ENCODE results near the gene GSC2. TPM values are rescaled to one million over a fixed set of nuclear protein-coding genes. Genes with fewer than 3 reads are reported as not detected.

Gene GSC2
- total RNA-seq, 2 experiments from 2014 or later = not detected

- POLR2A ChIA-PET = no interaction called here
- DNase-seq (no peak), ATAC-seq (no peak)
- Mint-ChIP-seq H3K27me3 (no peaks in the 10 kb centered on the region), H3K9me3 (no peaks in the 10 kb centered on the region), H3K4me3 (no peak overlapping the region), H3K27ac (no peak overlapping the region), H3K36me3 (ENCODE audit: low read depth) (peaks cover 31% of the 10 kb centered on the region), H3K4me1 (ENCODE audit: low read depth) (peaks cover 4% of the 10 kb centered on the region)
- intact Hi-C loops (cut with micrococcal nuclease) = no loop called here
- no peak for TF ChIP-seq CTCF (IDR thresholded peaks at IDR 0.05)
- CTCF ChIA-PET = no interaction called here
Measured at GRCh38 chr22:19137384-19138216, 12.5 kb downstream of the GSC2 start.

- Mint-ChIP-seq H3K36me3 (ENCODE audit: low read depth) (peaks cover 30% of the 10 kb centered on the region), H3K27me3 (no peaks in the 10 kb centered on the region), H3K9me3 (no peaks in the 10 kb centered on the region), H3K4me1 (ENCODE audit: low read depth) (peaks cover 3% of the 10 kb centered on the region), H3K27ac (no peak overlapping the region), H3K4me3 (no peak overlapping the region)
- DNase-seq (no peak), ATAC-seq (no peak)
- POLR2A ChIA-PET = no interaction called here
- no peak for TF ChIP-seq CTCF (IDR thresholded peaks at IDR 0.05)
- intact Hi-C loops (cut with micrococcal nuclease) = no loop called here
- CTCF ChIA-PET = interaction anchor here (1.1 kb wide), 1 partner anchor 8 kb away, joined by 3 read pairs; the partner anchor contains the start of gene ESS2
Measured at GRCh38 chr22:19136915-19137314, 13.2 kb downstream of the GSC2 start.

GRCh38 chr22:19134874-19135273, 15.2 kb downstream of the GSC2 start:
- Mint-ChIP-seq H3K4me1 (ENCODE audit: low read depth) (no peaks in the 10 kb centered on the region), H3K27ac (no peak overlapping the region), H3K27me3 (no peaks in the 10 kb centered on the region), H3K36me3 (ENCODE audit: low read depth) (peaks cover 31% of the 10 kb centered on the region), H3K9me3 (no peaks in the 10 kb centered on the region), H3K4me3 (no peak overlapping the region)
- DNase-seq (no peak), ATAC-seq (no peak)
- TF ChIP-seq CTCF (IDR thresholded peaks at IDR 0.05) = no peak
- ChIA-PET POLR2A (no interaction called here), CTCF (no interaction called here)
- intact Hi-C loops (cut with micrococcal nuclease) = no loop called here

GRCh38 chr22:19134176-19134831, 15.8 kb downstream of the GSC2 start:
- intact Hi-C loops (cut with micrococcal nuclease) = no loop called here
- Mint-ChIP-seq H3K27me3 (no peaks in the 10 kb centered on the region), H3K27ac (no peak overlapping the region), H3K9me3 (no peaks in the 10 kb centered on the region), H3K36me3 (ENCODE audit: low read depth) (peaks cover 27% of the 10 kb centered on the region), H3K4me1 (ENCODE audit: low read depth) (no peaks in the 10 kb centered on the region), H3K4me3 (no peak overlapping the region)
- CTCF ChIA-PET = interaction anchor here (0.7 kb wide), 1 partner anchor 10 kb away, joined by 3 read pairs; the partner anchor contains the start of gene ESS2
- DNase-seq = no peak
- POLR2A ChIA-PET = no interaction called here
- no peak for ATAC-seq
- no peak for TF ChIP-seq CTCF (IDR thresholded peaks at IDR 0.05)

- ATAC-seq (no peak), DNase-seq (no peak)
- H3K36me3 Mint-ChIP-seq (ENCODE audit: low read depth) = peaks cover 26% of the 10 kb centered on the region
- no peak overlapping the region for H3K27ac Mint-ChIP-seq
- no peaks in the 10 kb centered on the region for H3K27me3 Mint-ChIP-seq
- no peak for TF ChIP-seq CTCF (IDR thresholded peaks at IDR 0.05)
- ChIA-PET CTCF (interaction anchor here (0.7 kb wide), 1 partner anchor 11 kb away, joined by 3 read pairs; the partner anchor contains the start of gene ESS2), POLR2A (interaction anchor here (1.0 to 2.0 kb wide), 2 partner anchors 10 to 13 kb away, joined by 4 to 8 read pairs; partner anchors contain the start of gene ESS2)
- no peaks in the 10 kb centered on the region for H3K4me1 Mint-ChIP-seq (ENCODE audit: low read depth)
- no peaks in the 10 kb centered on the region for H3K9me3 Mint-ChIP-seq
- intact Hi-C loops (cut with micrococcal nuclease) = no loop called here
- no peak overlapping the region for H3K4me3 Mint-ChIP-seq
Measured at GRCh38 chr22:19133561-19133960, 16.5 kb downstream of the GSC2 start.

All from activated CD8-positive, alpha-beta T cell treated with anti-CD3 and anti-CD28 coated beads for 36 hours (primary cell).